Measurements from ENCODE around the gene KSR1. TPM values are rescaled to one million over a fixed set of nuclear protein-coding genes. Genes with fewer than 3 reads are reported as not detected.

KSR1 gene
- total and polyA plus RNA-seq, 3 donors from 2014 or later = 44.8 to 80.7 (median 63.7) TPM

- H3K27me3 ChIP-seq = no peaks in the 10 kb centered on the region
Measured at GRCh38 chr17:27457360-27457715, 1.1 kb downstream of the KSR1 start.

DNA sequence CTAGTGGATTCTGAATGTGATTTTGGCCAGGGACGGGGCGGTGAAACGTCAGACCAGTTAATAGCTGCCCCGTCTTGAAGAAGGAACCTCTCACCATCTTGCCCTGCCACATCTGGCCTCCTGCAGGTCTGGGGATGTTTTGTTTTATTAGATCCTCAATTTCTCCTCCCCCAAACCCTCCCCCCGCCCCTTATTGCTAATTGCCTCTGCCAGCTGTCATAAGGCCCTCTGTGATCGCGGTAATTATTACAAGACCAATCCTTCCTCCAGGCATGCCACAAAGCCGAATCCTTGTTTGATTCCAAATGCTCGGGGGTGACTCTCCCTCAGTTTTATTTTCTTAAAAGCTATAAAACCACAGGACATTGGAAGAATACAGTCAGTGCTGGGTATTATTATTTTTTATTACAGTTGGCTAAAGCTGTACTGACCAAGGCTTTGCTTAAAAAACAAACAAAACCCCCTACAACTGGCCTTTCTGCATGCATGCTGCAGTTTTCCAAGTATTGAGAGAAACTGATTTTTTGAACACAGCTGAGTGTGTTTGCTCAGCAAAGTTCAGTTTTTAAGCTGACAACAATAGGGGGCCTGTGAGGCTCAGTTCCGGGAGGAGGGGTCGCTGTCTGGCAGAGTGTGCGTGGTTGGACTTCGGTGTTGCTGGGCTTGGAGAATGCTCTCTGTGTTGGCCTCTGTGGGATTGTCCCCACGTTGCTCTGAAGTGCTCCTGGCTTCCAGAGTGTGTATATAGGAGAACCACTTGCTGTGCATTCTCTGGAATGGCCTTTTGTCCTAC, 1.7 kb downstream of the KSR1 start:
- intact Hi-C loops (cut with DNase I; ENCODE audit: low total_unique reads) = loop anchor here (10.0 kb wide), 1 partner anchor 137 kb away; no protein-coding TSS in a partner anchor
- Histone ChIP-seq H3K27me3 (no peaks in the 10 kb centered on the region), H3K4me3 (peak overlapping the region in 1 of 2 donors; percentile 86), H3K27ac (peak overlapping the region in 1 of 2 donors; percentile 11), H3K9me3 (no peaks in the 10 kb centered on the region), H3K36me3 (ENCODE audit: low read depth, missing control alignments) (no peaks in the 10 kb centered on the region), H3K4me1 (peaks cover 13% of the 10 kb centered on the region)
- TF ChIP-seq CTCF (IDR thresholded peaks at IDR 0.05) (no peak), POLR2A (IDR thresholded peaks at IDR 0.05) (no peak)
- DNase-seq = no peak
- WGBS, 2 donors = 52 to 59% methylated on average over 13 to 14 of the region's 14 CpGs

More at GRCh38 chr17:27457360-27457715, 1.1 kb downstream of the KSR1 start:
- H3K4me3 ChIP-seq = peak overlapping the region; percentile 86 to 92
- H3K27ac ChIP-seq = peak overlapping the region in 1 of 2 donors; percentile 11
- 9 to 16% methylated on average over 8 of the region's 8 CpGs for WGBS, 2 donors
- TF ChIP-seq POLR2A (IDR thresholded peaks at IDR 0.05) (no peak), CTCF (IDR thresholded peaks at IDR 0.05) (no peak)
- H3K36me3 ChIP-seq (ENCODE audit: low read depth, missing control alignments) = no peaks in the 10 kb centered on the region
- intact Hi-C loops (cut with DNase I; ENCODE audit: low total_unique reads) = loop anchor here (10.0 kb wide), 1 partner anchor 137 kb away; no protein-coding TSS in a partner anchor
- DNase-seq = no peak
- H3K9me3 ChIP-seq = no peaks in the 10 kb centered on the region
- H3K4me1 ChIP-seq = peaks cover 13% of the 10 kb centered on the region

DNA sequence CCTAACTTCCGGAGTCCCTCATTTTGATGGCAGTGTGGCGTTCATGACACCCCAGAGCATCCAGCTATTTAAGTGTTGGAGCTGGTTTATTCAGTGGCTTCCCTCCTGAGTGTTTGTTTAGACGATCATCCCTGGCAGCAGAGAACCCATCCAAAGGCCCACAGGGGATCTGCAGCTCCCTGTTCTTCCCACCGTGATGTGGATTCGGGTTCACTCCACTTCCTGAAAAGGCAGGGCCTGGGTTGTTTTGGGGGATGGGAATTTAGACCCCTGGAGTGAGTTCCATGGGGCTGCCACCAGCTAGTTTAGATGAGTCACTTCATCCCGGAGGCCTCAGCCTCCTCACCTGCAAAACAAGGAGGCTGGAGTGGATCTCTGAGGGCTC, 2.3 kb downstream of the KSR1 start:
- no peak for TF ChIP-seq POLR2A (IDR thresholded peaks at IDR 0.05)
- no peak for TF ChIP-seq CTCF (IDR thresholded peaks at IDR 0.05)
- no peaks in the 10 kb centered on the region for H3K9me3 ChIP-seq
- H3K36me3 ChIP-seq (ENCODE audit: low read depth, missing control alignments) = no peaks in the 10 kb centered on the region
- H3K27me3 ChIP-seq = no peaks in the 10 kb centered on the region
- no peak overlapping the region for H3K4me3 ChIP-seq
- no peak overlapping the region for H3K27ac ChIP-seq
- peaks cover 13% of the 10 kb centered on the region for H3K4me1 ChIP-seq
- no peak for DNase-seq
- WGBS, 2 donors = 63 to 74% methylated on average over 6 of the region's 6 CpGs
- intact Hi-C loops (cut with DNase I; ENCODE audit: low total_unique reads) = loop anchor here (10.0 kb wide), 1 partner anchor 136 kb away; no protein-coding TSS in a partner anchor

DNA sequence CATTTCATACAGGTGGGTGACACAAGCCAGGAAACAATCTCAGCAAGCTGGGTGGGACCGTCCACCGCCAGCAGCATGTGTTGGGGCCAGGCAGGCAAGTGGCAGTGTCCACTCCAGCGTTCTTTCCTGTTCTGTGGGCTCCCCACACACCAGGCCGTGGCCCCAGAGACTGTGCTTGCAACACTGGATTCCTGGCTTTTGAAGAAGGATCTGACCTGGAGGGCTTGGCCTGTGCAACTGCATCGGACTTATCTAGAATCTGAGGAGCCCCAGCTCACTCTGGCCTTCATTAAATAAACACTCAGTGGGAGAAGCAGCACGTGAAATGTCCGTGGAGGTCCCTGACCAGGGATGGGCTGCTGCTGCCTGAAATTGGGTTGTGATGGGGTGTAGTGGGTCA, 3.2 kb downstream of the KSR1 start:
- Histone ChIP-seq H3K4me3 (no peak overlapping the region), H3K27me3 (no peaks in the 10 kb centered on the region), H3K4me1 (peaks cover 13% of the 10 kb centered on the region), H3K27ac (no peak overlapping the region), H3K36me3 (ENCODE audit: low read depth, missing control alignments) (no peaks in the 10 kb centered on the region), H3K9me3 (no peaks in the 10 kb centered on the region)
- TF ChIP-seq POLR2A (IDR thresholded peaks at IDR 0.05) = no peak
- TF ChIP-seq CTCF (IDR thresholded peaks at IDR 0.05) = no peak
- intact Hi-C loops (cut with DNase I; ENCODE audit: low total_unique reads) = loop anchor here (10.0 kb wide), 1 partner anchor 135 kb away; no protein-coding TSS in a partner anchor
- no peak for DNase-seq
- WGBS, 2 donors = 62 to 73% methylated on average over 6 to 7 of the region's 7 CpGs

All from testis (tissue), 3 donors.